Urinary bladder (tissue), 4 donors: ENCODE results near the gene ZNF292. TPM values are rescaled to one million over a fixed set of nuclear protein-coding genes. Genes with fewer than 3 reads are reported as not detected.
"Not testable (repeated sequence)": the region's sequence is repeated elsewhere in the genome, so short reads cannot be mapped to it uniquely, and the experiment has no call there.

ENCODE experiments used
- DNase-seq: peaks from one replicate; pipeline ENCODE4 v3.0.0-alpha.2; 2015; ENCODE audit errors: extremely low spot score
- H3K27ac ChIP-seq: one replicate; pipeline ENCODE4 v1.5.1; 2013; ENCODE audit warnings: low read depth, mild to moderate bottlenecking, moderate library complexity
- H3K36me3 ChIP-seq: one replicate; pipeline ENCODE4 v1.6.1; 2013; ENCODE audit warnings: mild to moderate bottlenecking, moderate library complexity; ENCODE audit not compliant: insufficient read depth
- H3K4me1 ChIP-seq: one replicate; pipeline ENCODE4 v1.6.1; 2013; ENCODE audit warnings: mild to moderate bottlenecking, moderate library complexity; ENCODE audit not compliant: insufficient read depth
- H3K4me3 ChIP-seq: one replicate; pipeline ENCODE4 v1.5.1; 2013; ENCODE audit warnings: low read depth, low read length
- WGBS: extraction: QIAGEN DNeasy Blood & Tissue Kit; methylation state at CpG from one replicate; pipeline ENCODE4 v1.1.7; 2013; 5-methylcytosine and 5-hydroxymethylcytosine counted together
- polyA plus RNA-seq: library from polyadenylated mRNA; stranded (reverse); fragments of 200-250 nt; gene quantifications from one replicate; pipeline ENCODE4 v1.2.3, GENCODE V29; 2013
- total RNA-seq: library from RNA; depleted of rRNA; stranded (reverse); fragments of >200 nt; gene quantifications from one replicate; pipeline ENCODE4 v1.2.3, GENCODE V29; 2014
- donor health status: healthy with polysubstance abuse.
- donor health status: healthy.

Gene ZNF292
- total and polyA plus RNA-seq, 2 donors = 8.5 to 138 TPM

GRCh38 chr6:87150406-87150805 lies 5.0 kb upstream of the ZNF292 start:
- H3K27ac ChIP-seq = no peak overlapping the region
- DNase-seq = no peak

GRCh38 chr6:87151471-87151780 lies 3.9 kb upstream of the ZNF292 start:
- peak; percentile 2 for DNase-seq
- WGBS = 33% methylated on average over 4 of the region's 4 CpGs
- H3K4me1 ChIP-seq = no peaks in the 10 kb centered on the region
- H3K4me3 ChIP-seq = peak overlapping the region; percentile 56
- H3K27ac ChIP-seq = peak overlapping the region; percentile 88
- H3K36me3 ChIP-seq = no peaks in the 10 kb centered on the region

More at GRCh38 chr6:87150406-87150805, 5.0 kb upstream of the ZNF292 start:
- Histone ChIP-seq H3K4me3 (no peak overlapping the region), H3K36me3 (no peaks in the 10 kb centered on the region), H3K4me1 (no peaks in the 10 kb centered on the region)

- H3K27ac ChIP-seq = peak overlapping the region; percentile 88
- no peaks in the 10 kb centered on the region for H3K4me1 ChIP-seq
- under 1% methylated on average over 71 of the region's 71 CpGs for WGBS
- DNase-seq = peak; percentile 41
- H3K36me3 ChIP-seq = no peaks in the 10 kb centered on the region
- peak overlapping the region; percentile 56 for H3K4me3 ChIP-seq
Observed at GRCh38 chr6:87151781-87152525, 3.4 kb upstream of the ZNF292 start.

GRCh38 chr6:87152526-87152955 lies 2.8 kb upstream of the ZNF292 start:
- WGBS = 12% methylated on average over 22 of the region's 22 CpGs
- Histone ChIP-seq H3K27ac (peak overlapping the region; percentile 27), H3K36me3 (no peaks in the 10 kb centered on the region), H3K4me3 (peak overlapping the region; percentile 56), H3K4me1 (no peaks in the 10 kb centered on the region)
- peak; percentile 10 for DNase-seq

- WGBS = under 1% methylated on average over 6 of the region's 6 CpGs
- no peaks in the 10 kb centered on the region for H3K36me3 ChIP-seq
- H3K4me1 ChIP-seq = no peaks in the 10 kb centered on the region
- no peak for DNase-seq
- H3K27ac ChIP-seq = peak overlapping the region; percentile 95
- peak overlapping the region; percentile 75 for H3K4me3 ChIP-seq
Observed at GRCh38 chr6:87154641-87154992, 748 bp upstream of the ZNF292 start.

- Histone ChIP-seq H3K36me3 (no peaks in the 10 kb centered on the region), H3K4me3 (peak overlapping the region; percentile 75), H3K27ac (peak overlapping the region; percentile 95), H3K4me1 (no peaks in the 10 kb centered on the region)
- DNase-seq = peak; percentile 31
- WGBS = under 1% methylated on average over 43 of the region's 43 CpGs
Observed at GRCh38 chr6:87155842-87156815, 764 bp downstream of the ZNF292 start.

- H3K27ac ChIP-seq, H3K36me3 ChIP-seq, H3K4me3 ChIP-seq, DNase-seq, H3K4me1 ChIP-seq: not testable (repeated sequence)
- 78% methylated on average over 10 of the region's 10 CpGs for WGBS
Observed at GRCh38 chr6:87157596-87157995, 2.2 kb downstream of the ZNF292 start.

- Histone ChIP-seq H3K36me3 (no peaks in the 10 kb centered on the region), H3K27ac (no peak overlapping the region), H3K4me3 (no peak overlapping the region), H3K4me1 (no peaks in the 10 kb centered on the region)
- DNase-seq = no peak
- 85% methylated on average over 4 of the region's 4 CpGs for WGBS
Observed at GRCh38 chr6:87161299-87161698, 5.9 kb downstream of the ZNF292 start.

- no peak overlapping the region for H3K4me3 ChIP-seq
- DNase-seq = no peak
- H3K36me3 ChIP-seq = no peaks in the 10 kb centered on the region
- no peaks in the 10 kb centered on the region for H3K4me1 ChIP-seq
- WGBS = 87% methylated on average over 4 of the region's 4 CpGs
- no peak overlapping the region for H3K27ac ChIP-seq
Observed at GRCh38 chr6:87164004-87164403, 8.6 kb downstream of the ZNF292 start.

- H3K27ac ChIP-seq = no peak overlapping the region
- H3K36me3 ChIP-seq = no peaks in the 10 kb centered on the region
- no peak for DNase-seq
- no peak overlapping the region for H3K4me3 ChIP-seq
- H3K4me1 ChIP-seq = no peaks in the 10 kb centered on the region
- WGBS = 86% methylated on average over 7 of the region's 7 CpGs
Observed at GRCh38 chr6:87164506-87164905, 9.1 kb downstream of the ZNF292 start.

- Histone ChIP-seq H3K36me3 (no peaks in the 10 kb centered on the region), H3K4me1 (no peaks in the 10 kb centered on the region), H3K4me3 (no peak overlapping the region), H3K27ac (no peak overlapping the region)
- 50% methylated on average over 2 of the region's 2 CpGs for WGBS
- DNase-seq = no peak
Observed at GRCh38 chr6:87165185-87165584, 9.8 kb downstream of the ZNF292 start.

GRCh38 chr6:87171938-87172633 lies 16.7 kb downstream of the ZNF292 start:
- H3K4me3 ChIP-seq = no peak overlapping the region
- no peak overlapping the region for H3K27ac ChIP-seq
- no peak for DNase-seq
- WGBS = 91% methylated on average over 2 of the region's 2 CpGs
- H3K4me1 ChIP-seq = peaks cover 3% of the 10 kb centered on the region
- H3K36me3 ChIP-seq = no peaks in the 10 kb centered on the region

GRCh38 chr6:87174078-87174579 lies 18.8 kb downstream of the ZNF292 start:
- WGBS = 51% methylated on average over 3 of the region's 3 CpGs
- H3K36me3 ChIP-seq = no peaks in the 10 kb centered on the region
- H3K4me1 ChIP-seq = peaks cover 3% of the 10 kb centered on the region
- no peak for DNase-seq
- H3K4me3 ChIP-seq = no peak overlapping the region
- no peak overlapping the region for H3K27ac ChIP-seq
